HG03520 (cell line): ENCODE data around the gene BNIP5.
A peak's percentile ranks its signal among the peaks of the same experiment; 100 is the strongest.
"Not testable (repeated sequence)": the region's sequence is repeated elsewhere in the genome, so short reads cannot be mapped to it uniquely, and the experiment has no call there.

Source experiments
- ATAC-seq: cut with Tn5 transposase; IDR thresholded peaks from one replicate; pipeline ENCODE4 v1.9.1; 2021; ENCODE audit warnings: mild to moderate bottlenecking, moderate library complexity; ENCODE audit not compliant: unreplicated experiment

The BNIP5 gene

DNA sequence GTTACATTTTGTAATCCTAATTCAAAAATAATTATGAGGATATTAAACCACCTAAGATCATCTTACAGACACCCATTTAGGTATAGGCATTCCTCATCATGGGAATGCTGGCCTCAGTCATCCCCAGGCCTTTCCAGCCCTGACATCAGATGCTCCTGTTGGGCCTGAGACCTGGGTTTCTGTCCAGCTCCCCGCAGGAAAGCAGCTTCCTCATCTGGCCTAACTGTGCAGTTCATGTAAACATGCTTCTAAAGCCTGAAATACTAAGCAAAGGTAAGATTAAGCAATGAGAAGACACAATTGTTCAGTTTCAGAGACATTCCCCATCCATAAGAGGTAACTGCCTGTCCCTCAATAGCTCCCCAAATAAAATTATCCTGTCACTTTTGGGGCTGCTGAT lies 31.7 kb upstream of the BNIP5 start:
- no peak for ATAC-seq

DNA sequence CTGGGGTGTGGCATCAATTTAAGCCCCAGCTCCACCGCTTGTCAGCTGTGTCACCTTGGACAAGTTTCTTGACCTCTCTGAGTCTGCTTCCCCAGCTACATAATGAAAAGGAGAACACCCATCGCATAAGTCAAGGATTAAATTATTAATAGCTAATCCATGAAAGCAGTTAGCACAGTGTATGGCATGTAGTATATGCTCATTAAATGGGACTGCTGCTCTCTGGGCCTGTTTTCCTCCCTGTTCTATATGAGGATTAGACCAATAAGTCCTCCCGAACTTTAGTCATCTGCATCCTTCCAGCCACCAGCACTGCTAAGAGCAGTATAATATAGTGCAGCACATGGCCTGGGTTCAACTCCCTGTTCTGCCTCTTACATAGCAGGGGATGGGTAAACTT lies 31.1 kb upstream of the BNIP5 start:
- no peak for ATAC-seq

DNA sequence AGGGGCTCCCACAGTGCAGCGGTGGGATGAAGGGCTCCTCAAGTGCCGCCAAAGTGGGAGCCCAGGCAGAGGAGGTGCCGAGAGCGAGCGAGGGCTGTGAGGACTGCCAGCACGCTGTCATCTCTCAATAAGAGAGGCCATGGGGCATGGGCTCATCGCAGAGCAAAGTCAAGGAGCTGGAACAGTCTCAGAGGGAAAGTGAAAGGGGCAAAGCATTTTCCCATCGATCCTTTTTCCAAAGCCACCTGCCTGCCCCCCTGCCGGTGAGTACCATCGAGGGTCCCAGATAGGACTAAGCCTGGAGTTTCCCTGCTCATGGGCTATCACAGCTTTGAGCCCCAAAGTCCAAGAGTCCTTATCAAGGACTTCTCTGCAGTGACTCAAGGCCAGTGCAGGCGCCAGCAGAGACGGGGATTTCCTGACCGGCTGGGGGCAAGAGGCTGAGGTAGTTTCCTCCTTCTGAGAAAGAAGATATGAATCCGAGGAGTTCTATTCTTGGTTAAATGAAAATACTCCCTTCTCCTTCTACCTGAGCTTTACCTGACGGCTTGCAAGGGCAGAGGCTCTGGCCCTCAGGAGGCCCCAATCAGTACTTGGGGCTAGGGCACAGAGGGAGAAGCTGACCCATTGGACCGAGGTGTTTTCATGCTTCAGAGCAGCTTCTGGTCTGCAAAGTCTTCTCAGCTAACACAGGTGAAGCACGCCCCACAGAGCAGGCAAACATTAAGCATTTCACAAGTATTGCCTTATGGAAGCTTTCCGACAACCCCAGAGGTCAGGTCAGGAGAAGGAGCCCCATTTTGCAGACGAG lies 28.2 kb upstream of the BNIP5 start:
- no peak for ATAC-seq

DNA sequence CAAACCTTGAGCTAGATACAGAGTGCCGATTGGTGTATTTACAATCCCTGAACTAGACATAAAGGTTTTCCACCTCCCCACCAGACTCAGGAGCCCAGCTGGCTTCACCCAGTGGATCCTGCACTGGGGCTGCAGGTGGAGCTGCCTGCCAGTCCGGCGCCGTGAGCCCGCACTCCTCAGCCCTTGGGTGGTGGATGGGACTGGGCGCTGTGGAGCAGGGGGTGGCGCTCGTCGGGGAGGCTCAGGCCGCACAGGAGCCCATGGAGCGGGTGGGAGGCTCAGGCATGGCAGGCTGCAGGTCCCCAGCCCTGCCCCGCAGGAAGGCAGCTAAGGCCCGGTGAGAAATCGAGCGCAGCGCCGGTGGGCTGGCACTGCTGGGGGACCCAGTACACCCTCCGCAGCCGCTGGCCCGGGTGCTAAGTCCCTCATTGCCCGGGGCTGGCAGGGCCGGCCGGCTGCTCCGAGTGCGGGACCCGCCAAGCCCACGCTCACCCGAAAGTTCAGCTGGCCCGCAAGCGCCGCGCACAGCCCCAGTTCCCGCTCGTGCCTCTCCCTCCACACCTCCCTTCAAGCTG lies 27.5 kb upstream of the BNIP5 start:
- not testable (repeated sequence) for ATAC-seq

DNA sequence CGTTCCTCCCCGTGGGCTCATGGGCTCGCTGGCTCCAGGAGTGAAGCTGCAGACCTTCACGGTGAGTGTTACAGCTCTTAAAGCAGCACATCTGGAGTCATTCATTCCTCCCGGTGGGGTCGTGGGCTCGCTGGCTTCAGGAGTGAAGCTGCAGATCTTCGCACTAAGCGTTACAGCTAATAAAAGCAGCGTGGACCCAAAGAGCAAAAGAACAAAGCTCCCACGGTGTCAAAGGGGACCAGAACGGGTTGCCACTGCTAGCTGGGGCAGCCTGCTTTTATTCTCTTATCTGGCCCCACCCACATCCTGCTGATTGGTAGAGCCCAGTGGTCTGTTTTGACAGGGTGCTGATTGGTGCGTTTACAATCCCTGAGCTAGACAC lies 26.7 kb upstream of the BNIP5 start:
- not testable (repeated sequence) for ATAC-seq

DNA sequence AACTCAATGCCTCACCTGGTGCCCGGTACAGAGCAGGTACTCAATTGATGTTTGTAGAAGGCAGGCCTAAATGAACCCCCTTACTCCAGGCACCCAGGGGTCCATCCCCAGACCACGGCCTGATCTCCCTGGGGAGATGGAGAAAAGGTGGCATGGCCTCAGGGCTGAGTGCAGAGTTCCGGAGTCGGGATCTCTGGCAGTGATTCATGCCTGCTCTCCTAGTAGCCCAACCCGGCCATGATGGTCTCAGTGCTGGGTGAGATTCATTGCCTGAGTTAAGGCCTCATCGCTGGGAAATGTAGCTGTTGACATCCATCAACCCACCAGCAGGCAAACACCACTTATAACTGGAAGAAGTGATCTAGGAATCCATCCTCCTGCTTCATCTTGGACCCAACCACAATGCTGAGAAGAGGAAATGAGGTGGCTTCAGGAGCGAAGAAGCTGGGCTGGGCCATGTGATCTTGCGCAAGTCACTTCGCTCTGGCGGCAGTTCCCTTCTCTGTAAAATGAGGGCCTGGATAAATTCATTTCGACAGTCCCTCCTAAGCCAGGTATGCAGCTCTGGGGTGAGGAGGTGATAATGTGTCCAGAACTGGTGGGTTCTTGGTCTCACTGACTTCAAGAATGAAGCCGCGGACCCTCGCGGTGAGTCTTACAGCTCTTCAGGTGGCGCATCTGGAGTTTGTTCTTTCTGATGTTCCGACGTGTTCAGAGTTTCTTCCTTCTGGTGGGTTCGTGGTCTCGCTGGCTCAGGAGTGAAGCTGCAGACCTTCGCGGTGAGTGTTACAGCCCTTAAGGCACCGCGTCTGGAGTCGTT lies 26.1 kb upstream of the BNIP5 start:
- no peak for ATAC-seq

DNA sequence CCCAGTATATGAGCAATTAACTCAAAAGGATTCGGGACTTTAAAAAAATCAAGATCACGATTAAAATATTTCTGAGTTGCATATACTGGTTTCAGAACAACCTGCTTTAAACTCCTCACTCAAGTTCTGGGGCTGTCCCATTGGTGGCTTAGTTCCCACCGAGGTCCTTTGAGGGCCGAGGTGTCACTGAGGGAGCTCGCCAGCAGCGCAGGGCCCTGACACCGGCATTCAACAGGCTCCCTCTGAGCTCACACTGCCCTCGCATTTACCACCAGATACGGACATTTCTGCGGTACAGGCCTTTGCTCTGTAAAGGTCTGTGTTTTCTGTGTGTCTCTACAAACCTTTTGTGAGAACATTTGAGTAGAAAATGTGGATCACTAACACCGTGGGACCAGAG lies 24.4 kb upstream of the BNIP5 start:
- no peak for ATAC-seq

DNA sequence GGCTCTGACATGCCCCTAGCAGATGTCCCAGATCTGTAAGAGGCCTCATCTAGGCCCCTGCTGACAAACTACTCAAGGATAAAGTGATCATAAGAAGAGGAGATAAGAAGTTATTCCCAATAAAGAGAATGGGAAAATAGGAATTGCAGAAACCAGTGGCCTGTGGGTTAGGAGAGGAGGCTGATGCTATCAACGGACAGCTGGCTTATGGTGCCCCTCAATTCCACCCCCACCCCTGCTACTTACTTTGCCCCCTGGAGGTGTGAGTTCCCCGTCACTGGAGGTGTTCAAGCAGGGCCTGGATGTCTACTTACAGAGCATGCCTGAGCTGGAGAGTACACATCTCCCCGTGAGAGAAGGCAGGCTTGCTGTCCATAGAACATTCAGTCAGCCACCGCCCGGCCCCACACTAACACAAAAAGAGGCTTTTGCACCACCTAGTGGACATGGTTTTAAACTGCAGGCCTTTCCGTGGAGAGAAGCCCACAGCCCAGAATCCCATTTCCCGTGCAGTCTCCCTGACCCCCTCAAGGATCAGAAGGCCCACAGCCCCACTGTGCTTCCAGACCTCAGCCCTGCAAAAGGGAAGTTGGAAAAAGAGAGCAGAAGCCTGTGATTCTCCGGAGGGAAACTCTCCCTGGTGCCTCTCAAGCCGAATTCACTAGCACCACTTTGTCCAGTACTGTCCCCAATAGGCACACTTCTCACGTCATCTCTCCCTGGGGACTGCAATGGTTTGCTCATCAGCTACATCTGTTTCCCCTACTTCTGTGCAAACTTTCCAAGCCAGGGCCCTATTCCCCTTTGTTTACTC lies 23.8 kb upstream of the BNIP5 start:
- peak; percentile 46 for ATAC-seq

DNA sequence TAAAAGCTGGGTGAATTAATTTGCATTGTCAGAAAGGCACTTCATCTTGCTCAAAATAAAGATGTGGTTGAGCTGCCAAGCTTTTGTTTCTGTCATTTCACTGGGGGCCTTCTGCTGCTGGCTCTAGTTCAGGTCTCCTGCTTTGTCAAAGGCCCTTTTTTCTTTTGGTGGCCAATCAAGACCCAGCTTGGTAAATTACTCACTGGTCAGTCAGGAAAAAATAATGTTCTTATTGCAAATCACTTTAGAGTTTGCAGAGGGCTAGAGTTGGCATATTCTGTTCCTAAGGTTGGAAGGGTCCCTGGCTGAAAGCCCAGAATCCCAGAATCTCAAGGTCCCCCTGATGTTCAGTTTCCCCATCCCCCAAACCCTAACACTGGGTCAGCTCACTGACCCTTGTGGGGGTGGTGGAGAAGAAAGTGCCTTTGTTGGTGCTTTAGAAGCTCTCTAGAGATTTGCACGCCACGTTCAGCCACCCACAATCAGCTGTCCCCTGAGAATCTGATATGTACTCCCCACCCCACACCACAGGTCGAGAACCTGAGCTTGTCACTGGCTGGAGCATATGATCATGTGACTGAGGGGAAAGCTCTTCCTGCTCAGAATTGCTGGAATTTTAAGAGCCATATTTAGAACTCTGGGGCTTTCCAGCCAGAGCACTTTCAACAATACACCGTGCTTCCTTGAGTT lies 21.7 kb upstream of the BNIP5 start:
- ATAC-seq = no peak

DNA sequence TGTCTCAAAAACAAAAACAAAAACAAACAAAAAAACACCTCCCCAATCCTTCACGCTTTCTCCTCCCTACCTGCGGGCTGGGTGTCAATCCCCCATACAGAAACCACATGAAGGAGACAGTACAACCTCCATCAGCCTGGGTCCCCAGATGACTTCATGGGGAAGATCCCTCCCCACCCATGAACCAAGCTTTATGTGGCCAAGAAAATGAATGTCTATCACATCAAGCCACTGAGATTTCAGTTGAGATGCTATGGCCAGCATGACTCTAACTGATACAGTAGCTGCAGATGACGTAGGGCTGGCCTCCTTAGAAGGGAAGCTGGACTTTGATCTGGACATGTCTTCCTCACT lies 21.2 kb upstream of the BNIP5 start:
- no peak for ATAC-seq

DNA sequence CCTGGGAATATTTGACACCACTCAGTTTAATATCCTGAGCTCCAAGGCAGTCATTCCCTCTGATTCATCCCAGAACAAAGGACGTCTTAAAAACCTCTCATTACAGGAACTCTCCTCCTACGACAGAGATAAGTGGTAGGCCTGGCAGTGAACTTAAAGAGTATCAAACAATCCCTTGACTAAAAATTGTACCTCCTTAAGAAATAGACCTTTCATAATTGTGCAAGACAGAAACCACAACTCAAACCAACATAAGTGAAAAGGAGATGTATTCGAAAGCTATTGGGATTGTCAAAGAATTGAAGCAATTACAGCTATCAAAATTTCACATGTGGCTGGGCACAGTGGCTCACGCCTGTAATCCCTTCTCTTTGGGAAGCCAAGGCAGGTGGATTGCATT lies 19.1 kb upstream of the BNIP5 start:
- ATAC-seq = no peak

DNA sequence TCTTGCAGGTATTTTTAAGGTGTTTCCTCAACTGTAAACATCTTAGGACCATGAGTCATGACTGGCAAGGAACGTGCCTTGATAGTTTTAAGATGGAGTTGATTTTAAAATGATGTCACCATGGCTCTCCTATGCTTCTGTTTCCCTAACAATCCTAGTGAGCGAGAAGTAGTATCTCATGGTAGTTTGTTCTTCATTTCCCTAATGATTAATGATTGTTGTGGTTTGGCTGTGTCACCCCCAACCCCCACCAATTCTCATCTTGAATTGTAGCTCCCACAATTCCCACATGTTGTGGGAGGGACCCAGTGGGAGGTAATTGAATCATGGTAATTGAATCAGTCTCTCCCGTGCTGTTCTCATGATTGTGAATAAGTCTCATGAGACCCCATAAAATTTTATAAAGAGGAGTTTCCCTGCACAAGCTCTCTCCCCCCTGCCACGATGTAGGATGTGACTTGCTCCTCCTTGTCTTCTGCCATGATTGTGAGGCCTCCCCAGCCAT lies 16.8 kb upstream of the BNIP5 start:
- ATAC-seq = no peak

DNA sequence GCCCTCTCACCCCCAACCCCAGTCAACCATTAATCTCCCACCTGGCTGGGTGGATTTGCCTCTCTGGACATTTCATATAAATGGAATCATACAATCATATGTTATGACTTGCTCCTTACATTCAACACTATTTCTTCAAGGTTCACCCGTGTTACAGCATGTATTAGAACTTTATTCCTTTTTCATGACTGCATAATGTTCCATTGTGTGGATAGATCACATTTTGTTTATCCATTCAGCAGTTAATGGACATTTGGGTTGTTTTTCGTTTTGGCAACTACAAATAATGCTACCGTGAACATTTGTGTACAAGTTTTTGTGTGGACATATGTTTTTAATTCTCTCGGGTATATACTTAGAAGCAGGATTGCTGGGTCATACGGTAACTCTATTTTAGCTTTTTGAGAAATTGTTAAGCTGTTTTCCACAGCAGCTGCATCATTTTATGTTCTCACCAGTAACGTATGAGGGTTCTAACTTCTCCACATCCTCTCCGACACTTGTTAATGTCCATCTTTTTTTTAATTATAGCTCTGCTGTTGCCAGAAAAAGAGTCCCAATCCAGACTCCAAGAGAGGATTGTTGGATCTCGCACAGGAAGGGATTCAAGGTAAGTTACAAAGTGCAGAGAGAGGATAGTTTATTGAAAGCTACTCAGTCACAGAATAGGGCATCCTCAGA lies 15.9 kb upstream of the BNIP5 start:
- no peak for ATAC-seq

DNA sequence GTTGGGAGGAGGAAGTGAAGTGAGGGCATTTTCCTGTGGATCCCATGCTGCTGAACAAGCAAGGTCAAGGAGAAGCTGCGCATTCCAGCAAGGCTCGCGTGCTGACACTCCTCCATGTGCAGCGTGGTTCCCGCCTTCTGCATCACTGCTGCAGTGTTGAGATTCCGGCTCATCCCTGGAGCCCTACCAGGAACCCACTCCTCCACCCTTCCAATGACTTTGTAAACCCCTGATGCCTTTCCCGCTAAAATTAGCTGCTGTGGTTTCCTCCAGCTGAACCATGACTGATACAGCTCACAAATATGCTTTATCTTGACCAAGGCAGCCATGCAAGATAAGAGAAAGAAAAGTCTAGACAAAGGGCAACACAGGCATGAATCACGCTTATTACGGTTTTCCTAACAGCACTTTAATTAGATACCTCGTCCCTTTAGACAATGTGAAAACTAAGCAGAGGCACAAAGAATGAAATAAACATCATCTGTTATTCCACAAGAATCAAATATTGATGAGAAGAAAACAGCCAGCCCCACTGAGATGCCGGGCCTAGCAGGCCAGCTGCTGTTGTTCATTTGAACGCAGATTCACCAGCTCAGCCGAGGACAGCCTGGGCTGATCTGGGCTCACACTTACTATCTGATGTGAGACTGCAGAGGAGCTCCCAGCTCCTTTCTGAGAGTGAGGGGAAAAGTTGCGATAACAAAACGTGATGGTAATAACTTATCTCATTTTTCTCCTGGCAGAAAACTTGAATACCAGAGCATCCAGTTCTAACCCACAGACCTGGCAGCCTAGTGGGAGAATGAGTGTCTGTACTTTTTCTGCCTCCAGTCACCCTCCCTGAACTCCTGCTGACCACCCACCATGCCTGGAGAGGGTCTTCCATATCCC lies 14.2 kb upstream of the BNIP5 start:
- ATAC-seq = no peak

DNA sequence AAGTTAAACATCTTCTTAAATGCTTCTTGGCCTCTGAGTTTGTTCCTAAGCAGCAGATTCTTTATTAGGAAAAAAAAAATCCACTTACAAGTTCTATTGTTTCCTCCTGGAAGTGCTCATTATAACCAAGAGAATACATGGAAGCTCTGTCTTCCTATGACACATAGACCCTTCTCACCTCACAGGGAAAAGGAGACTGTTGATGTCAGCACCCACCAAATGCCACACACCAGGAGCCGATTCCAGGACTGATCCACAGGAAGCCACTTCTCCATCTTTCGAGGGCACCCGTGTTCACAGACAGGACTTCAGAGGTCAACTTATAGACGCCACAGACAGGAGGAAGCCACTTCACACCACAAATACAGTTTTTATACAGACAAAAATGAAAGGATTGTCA lies 13.4 kb upstream of the BNIP5 start:
- ATAC-seq = no peak

DNA sequence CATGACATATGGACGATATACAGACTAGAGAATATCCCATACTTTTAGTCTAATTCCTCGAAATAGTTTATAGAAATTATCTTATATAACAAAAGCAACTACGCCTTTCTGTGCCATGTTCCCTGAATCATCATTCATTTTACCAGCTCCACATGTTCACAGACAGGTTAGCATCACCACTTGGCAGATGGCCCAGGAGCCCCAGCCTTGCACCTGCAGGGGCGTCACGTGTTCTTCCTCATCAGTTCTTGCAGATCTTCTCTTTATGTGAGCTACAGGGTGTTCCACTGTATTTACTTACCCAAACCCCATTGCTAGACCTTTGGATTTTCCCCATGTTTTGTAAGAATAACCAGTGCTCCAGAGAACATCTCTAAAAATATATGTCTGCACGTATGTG lies 12.6 kb upstream of the BNIP5 start:
- no peak for ATAC-seq

DNA sequence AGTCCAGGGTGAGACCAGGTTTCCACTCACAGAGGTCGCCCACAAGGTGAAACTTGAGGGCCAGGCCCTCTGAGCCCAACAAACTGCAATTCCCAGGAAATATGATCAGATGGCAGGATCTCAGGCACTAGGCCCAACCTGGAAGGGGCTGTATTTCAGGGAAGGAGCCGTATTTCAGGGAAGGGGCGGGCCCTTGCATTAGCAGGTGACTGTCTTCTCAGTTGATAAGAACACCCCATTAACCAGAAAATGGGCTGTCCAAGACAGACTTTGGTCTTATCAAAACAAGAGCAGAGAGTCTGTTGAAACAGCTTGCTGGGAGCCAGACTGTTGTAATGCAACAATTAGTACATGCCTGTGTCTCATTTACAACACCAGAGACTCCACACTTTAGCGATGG lies 10.9 kb upstream of the BNIP5 start:
- ATAC-seq = no peak

DNA sequence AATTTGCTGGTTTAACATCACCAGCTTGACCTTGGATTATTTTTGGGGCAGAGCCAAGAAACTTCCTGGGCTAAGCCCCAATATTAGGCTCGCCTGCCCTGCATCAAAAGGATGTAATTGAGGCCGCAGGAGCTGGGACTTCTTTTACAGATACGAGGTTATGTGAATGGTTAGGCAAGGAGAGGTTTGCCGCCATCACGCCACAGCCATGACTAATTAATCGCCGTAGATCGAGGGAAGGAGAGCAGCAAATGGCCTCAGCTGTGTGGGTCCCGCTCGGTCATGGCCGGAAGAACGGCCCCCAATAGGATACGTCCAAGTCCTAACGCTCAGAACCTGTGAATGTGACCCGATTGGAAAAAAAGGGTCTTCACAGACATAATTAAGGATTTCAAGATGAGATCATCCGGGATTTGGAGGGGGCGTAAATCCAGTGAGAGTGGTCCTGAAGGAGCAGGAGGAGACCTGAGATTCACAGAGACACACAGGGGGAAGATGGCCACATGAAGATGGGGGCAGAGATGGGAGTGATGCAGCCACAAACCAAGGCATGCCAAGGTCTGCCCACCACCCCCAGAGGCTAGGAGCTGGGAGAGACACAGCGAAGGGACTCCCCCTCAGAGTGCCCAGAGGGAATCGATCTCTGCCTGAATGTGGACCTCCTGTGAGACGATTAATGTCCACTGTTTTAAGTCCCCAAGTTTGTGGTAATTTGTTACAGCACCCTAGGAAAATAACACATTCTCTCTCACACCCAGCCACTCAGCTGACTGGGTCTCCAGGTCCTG lies 10.0 kb upstream of the BNIP5 start:
- ATAC-seq = no peak
